PC-3 (cell line): ENCODE measurements around the gene CCDC142. TPM values are rescaled to one million over a fixed set of nuclear protein-coding genes. Genes with fewer than 3 reads are reported as not detected.

ENCODE experiments used
- ATAC-seq: fragments of 200-7000 bp; cut with Tn5 transposase; 2 replicates; pipeline ENCODE4 v1.9.1; 2020; ENCODE audit warnings: mild to moderate bottlenecking, moderate library complexity
- BruUV-seq: library from RNA; stranded (reverse); fragments of 400-500 nt; replicated peaks from 2 replicates; lab custom pipeline; 2021; lab: Mats Ljungman, UMichigan
- CTCF ChIA-PET: fragments of 300-600 bp; sonication (Branson Sonifier 250); formaldehyde crosslinking; loops from one replicate; lab custom pipeline; 2022; ENCODE audit warnings: antibody characterized with exemption; lab: Charles Lee
- POLR2A ChIA-PET: fragments of 300-600 bp; sonication (Branson Sonifier 250); formaldehyde crosslinking; loops from one replicate; lab custom pipeline; 2022; ENCODE audit warnings: antibody characterized with exemption; ENCODE audit not compliant: unreplicated experiment; lab: Charles Lee
- DNase-seq: peaks from one replicate; pipeline ENCODE4 v3.0.0-alpha.2; 2015
- H2AFZ ChIP-seq: fragments of 300-600 bp; sonication (generic); 2 replicates; pipeline ENCODE4 v1.6.0; 2016; ENCODE audit warnings: antibody characterized with exemption, low read length
- H3F3A ChIP-seq: fragments of 300-600 bp; sonication (generic); one replicate; pipeline ENCODE4 v1.6.0; 2017; ENCODE audit warnings: antibody characterized with exemption, low read length, control low read depth, mild to moderate bottlenecking; ENCODE audit not compliant: unreplicated experiment
- H3K27ac ChIP-seq: fragments of 300-600 bp; sonication (generic); 2 replicates; pipeline ENCODE4 v1.5.1; 2016; ENCODE audit warnings: mild to moderate bottlenecking, low read length
- H3K27me3 ChIP-seq: fragments of 300-600 bp; sonication (generic); 2 replicates; pipeline ENCODE4 v1.6.1; 2016; ENCODE audit warnings: low read length, mixed read lengths
- H3K36me3 ChIP-seq: fragments of 300-600 bp; sonication (generic); 2 replicates; pipeline ENCODE4 v1.6.1; 2016; ENCODE audit warnings: low read depth, mixed run types, low read length, mixed read lengths
- H3K4me1 ChIP-seq: fragments of 300-600 bp; sonication (generic); 2 replicates; pipeline ENCODE4 v1.5.1; 2016; ENCODE audit warnings: low read length; ENCODE audit not compliant: insufficient read depth
- H3K4me2 ChIP-seq: fragments of 300-600 bp; sonication (generic); 2 replicates; pipeline ENCODE4 v1.6.0; 2016; ENCODE audit warnings: low read length
- H3K4me3 ChIP-seq: fragments of 300-600 bp; sonication (generic); 2 replicates; pipeline ENCODE4 v1.5.1; 2016; ENCODE audit warnings: mild to moderate bottlenecking, low read length, mixed read lengths
- H3K79me2 ChIP-seq: fragments of 300-600 bp; sonication (generic); 2 replicates; pipeline ENCODE4 v1.6.1; 2017; ENCODE audit warnings: low read length, mixed read lengths
- H3K9ac ChIP-seq: fragments of 300-600 bp; sonication (generic); 2 replicates; pipeline ENCODE4 v1.6.0; 2016; ENCODE audit warnings: mild to moderate bottlenecking, low read length
- H3K9me2 ChIP-seq: fragments of 300-600 bp; sonication (generic); replicated peaks from 2 replicates; pipeline ENCODE4 v1.6.1; 2016; ENCODE audit warnings: mixed run types, low read length, mixed read lengths
- H3K9me3 ChIP-seq: fragments of 300-600 bp; sonication (generic); 2 replicates; pipeline ENCODE4 v1.6.1; 2016; ENCODE audit warnings: low read length, mixed read lengths
- H4K20me1 ChIP-seq: fragments of 300-600 bp; sonication (generic); 2 replicates; pipeline ENCODE4 v1.6.1; 2016; ENCODE audit warnings: low read length, mixed read lengths
- EZH2 ChIP-seq: fragments of 300-600 bp; sonication (generic); IDR thresholded peaks from one replicate; pipeline ENCODE4 v1.6.1; 2017; ENCODE audit warnings: antibody characterized with exemption, mild to moderate bottlenecking, low read length; ENCODE audit not compliant: unreplicated experiment
- EZH2phosphoT487 ChIP-seq: fragments of 300-600 bp; sonication (generic); IDR thresholded peaks from 2 replicates; pipeline ENCODE4 v1.6.1; 2018; ENCODE audit warnings: mild to moderate bottlenecking, antibody characterized with exemption, low read length, borderline replicate concordance
- intact Hi-C: fragments of 100-400 bp; cut with micrococcal nuclease; formaldehyde crosslinking; loops from 2 replicates; pipeline ENCODE4 v1.9.0; 2023
- total RNA-seq: library from RNA; depleted of rRNA; stranded (reverse); fragments of >200 nt; gene quantifications from 2 replicates; pipeline ENCODE4 v1.2.3, GENCODE V29; 2014
- TF ChIP-seq, protein P1 (sequence below): fragments of 300-600 bp; sonication (generic); conservative IDR thresholded peaks from 2 replicates; pipeline ENCODE4 v1.5.1; 2017; ENCODE audit warnings: antibody characterized with exemption, low read depth, mild to moderate bottlenecking, low read length

Gene CCDC142
- total RNA-seq, 1 experiment from 2014 or later, result 14.7 TPM

DNA sequence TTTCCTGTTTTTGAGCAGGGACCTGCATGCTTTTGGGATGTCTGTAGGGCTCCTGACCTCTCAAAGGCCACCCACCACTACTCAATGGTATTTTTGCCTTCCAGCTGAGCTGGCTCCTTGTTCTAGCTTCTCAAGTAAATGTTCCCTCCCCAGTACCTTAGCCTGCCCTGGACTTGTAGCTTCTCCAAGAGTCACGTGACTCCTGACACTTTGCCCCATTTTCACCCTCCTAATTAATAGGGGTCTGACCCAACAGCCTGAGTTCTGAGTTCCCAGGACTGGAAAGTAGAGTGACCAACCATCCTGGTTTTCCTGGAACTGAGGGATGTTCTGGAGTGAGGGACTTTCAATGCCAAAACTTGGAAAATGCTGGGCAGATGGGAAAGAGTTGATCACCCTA, 12.6 kb upstream of the CCDC142 start:
- intact Hi-C loops, result no loop called here
- Histone ChIP-seq H3F3A (no peaks in the 10 kb centered on the region), H3K9ac (no peak overlapping the region), H3K79me2 (no peaks in the 10 kb centered on the region), H3K9me3 (no peaks in the 10 kb centered on the region), H3K4me2 (no peak overlapping the region), H3K27me3 (no peaks in the 10 kb centered on the region), H3K27ac (no peak overlapping the region), H3K4me3 (no peak overlapping the region), H3K36me3 (peaks cover 28% of the 10 kb centered on the region), H4K20me1 (no peaks in the 10 kb centered on the region), H3K9me2 (no peaks in the 10 kb centered on the region), H3K4me1 (peaks cover 19% of the 10 kb centered on the region), H2AFZ (no peak overlapping the region)
- TF ChIP-seq EZH2phosphoT487, result no peak
- no peak for TF ChIP-seq EZH2
- TF ChIP-seq, protein P1, sequence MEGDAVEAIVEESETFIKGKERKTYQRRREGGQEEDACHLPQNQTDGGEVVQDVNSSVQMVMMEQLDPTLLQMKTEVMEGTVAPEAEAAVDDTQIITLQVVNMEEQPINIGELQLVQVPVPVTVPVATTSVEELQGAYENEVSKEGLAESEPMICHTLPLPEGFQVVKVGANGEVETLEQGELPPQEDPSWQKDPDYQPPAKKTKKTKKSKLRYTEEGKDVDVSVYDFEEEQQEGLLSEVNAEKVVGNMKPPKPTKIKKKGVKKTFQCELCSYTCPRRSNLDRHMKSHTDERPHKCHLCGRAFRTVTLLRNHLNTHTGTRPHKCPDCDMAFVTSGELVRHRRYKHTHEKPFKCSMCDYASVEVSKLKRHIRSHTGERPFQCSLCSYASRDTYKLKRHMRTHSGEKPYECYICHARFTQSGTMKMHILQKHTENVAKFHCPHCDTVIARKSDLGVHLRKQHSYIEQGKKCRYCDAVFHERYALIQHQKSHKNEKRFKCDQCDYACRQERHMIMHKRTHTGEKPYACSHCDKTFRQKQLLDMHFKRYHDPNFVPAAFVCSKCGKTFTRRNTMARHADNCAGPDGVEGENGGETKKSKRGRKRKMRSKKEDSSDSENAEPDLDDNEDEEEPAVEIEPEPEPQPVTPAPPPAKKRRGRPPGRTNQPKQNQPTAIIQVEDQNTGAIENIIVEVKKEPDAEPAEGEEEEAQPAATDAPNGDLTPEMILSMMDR, result no peak
- no peak for DNase-seq
- POLR2A ChIA-PET, result no interaction called here
- no TSS peak for BruUV-seq
- ATAC-seq, result no peak
- CTCF ChIA-PET, result no interaction called here

- H3K4me1 ChIP-seq, result peaks cover 11% of the 10 kb centered on the region
- intact Hi-C loops, result no loop called here
- no peaks in the 10 kb centered on the region for H3F3A ChIP-seq
- no peak overlapping the region for H3K27ac ChIP-seq
- ChIA-PET POLR2A (no interaction called here), CTCF (no interaction called here)
- BruUV-seq, result no TSS peak
- H4K20me1 ChIP-seq, result no peaks in the 10 kb centered on the region
- H3K9me2 ChIP-seq, result no peaks in the 10 kb centered on the region
- no peak overlapping the region for H3K4me3 ChIP-seq
- ATAC-seq, result no peak
- H3K9me3 ChIP-seq, result no peaks in the 10 kb centered on the region
- H3K9ac ChIP-seq, result no peak overlapping the region
- H3K79me2 ChIP-seq, result no peaks in the 10 kb centered on the region
- H2AFZ ChIP-seq, result no peak overlapping the region
- DNase-seq, result no peak
- TF ChIP-seq EZH2phosphoT487 (no peak), EZH2 (no peak)
- TF ChIP-seq, protein P1, result no peak
- no peak overlapping the region for H3K4me2 ChIP-seq
- peaks cover 28% of the 10 kb centered on the region for H3K36me3 ChIP-seq
- H3K27me3 ChIP-seq, result no peaks in the 10 kb centered on the region
Measured at GRCh38 chr2:74493546-74493945, 10.7 kb upstream of the CCDC142 start.

DNA sequence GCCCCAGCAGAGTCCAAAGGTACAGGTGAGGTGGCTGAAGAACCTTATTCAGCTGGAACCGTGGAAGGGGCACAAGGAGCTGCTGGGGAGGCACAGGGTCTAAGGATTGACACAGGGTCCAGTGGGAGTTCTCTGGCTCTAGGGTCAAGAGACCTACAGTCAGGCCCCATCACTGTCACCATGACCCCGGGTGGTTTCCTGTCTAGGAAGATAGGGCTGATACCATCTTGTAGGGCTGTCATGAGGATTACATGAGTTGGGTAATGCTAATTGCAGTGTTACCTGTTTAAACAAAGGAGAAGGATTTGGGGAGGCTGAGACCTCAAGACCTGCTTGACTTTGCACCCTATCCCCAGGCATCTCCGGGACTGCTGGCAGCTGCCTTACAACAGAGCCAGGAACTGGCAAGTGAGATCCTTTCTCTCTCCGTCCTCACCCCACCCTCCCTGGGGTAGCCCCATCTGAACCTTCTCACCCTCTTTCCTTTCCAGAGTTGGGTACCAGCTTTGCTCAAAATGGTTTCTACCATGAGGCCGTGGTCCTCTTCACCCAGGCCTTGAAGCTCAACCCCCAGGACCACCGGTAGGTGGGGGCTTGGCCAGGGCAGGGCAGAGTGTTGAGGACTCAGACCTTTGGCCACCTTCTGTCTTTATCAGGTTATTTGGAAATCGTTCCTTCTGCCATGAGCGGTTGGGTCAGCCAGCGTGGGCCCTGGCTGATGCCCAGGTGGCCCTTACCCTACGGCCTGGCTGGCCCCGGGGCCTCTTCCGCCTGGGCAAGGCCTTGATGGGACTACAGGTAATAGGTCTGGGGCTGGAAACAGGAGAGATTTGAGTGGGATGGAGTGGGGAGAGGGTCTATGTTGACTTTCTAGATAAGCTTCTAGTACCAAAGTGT, 9.1 kb upstream of the CCDC142 start:
- H2AFZ ChIP-seq, result no peak overlapping the region
- TF ChIP-seq EZH2, result no peak
- TF ChIP-seq, protein P1, result no peak
- no peak for TF ChIP-seq EZH2phosphoT487

More for the DNA sequence above, 9.1 kb upstream of the CCDC142 start:
- peaks cover 28% of the 10 kb centered on the region for H3K36me3 ChIP-seq
- H3K79me2 ChIP-seq, result no peaks in the 10 kb centered on the region
- H3K4me2 ChIP-seq, result no peak overlapping the region
- no peaks in the 10 kb centered on the region for H3K27me3 ChIP-seq
- no peaks in the 10 kb centered on the region for H3K9me3 ChIP-seq
- no peak overlapping the region for H3K27ac ChIP-seq
- intact Hi-C loops, result no loop called here
- H3K9me2 ChIP-seq, result no peaks in the 10 kb centered on the region
- H3F3A ChIP-seq, result no peaks in the 10 kb centered on the region
- no TSS peak for BruUV-seq
- peaks cover 9% of the 10 kb centered on the region for H3K4me1 ChIP-seq
- POLR2A ChIA-PET, result no interaction called here
- no peak overlapping the region for H3K4me3 ChIP-seq
- ATAC-seq (no peak), DNase-seq (no peak)
- H3K9ac ChIP-seq, result no peak overlapping the region
- CTCF ChIA-PET, result no interaction called here
- no peaks in the 10 kb centered on the region for H4K20me1 ChIP-seq
